ENCODE data around the gene EFNA5. TPM values are rescaled to one million over a fixed set of nuclear protein-coding genes. Genes with fewer than 3 reads are reported as not detected.

Gene EFNA5
- polyA plus RNA-seq, 3 donors: 0.01 TPM; not detected in 2

DNA sequence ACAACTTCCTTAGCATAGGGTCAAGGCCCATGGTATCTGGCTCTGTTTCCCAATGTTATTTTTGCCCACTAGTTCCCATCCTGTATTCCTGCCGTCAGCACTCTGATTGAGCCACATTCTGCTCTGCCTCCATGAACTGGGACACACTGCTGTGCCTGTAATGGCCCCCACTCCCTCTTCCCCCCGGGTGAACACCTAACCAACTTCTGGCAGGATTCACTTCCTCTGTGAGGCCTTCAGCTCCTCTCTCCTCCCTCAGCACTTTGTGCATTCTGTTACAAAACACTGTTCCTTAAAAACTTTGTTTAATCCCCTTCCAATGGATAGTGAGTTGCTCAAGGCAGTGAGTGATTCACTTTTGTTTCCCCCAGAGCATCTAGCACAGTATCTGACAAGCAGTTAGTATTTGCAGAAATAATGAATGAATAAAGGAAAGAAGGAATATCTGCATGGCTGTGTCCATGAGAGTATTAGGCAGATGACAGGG is 183.6 kb downstream of the EFNA5 start:
- Histone ChIP-seq H3K27ac (ENCODE audit: low read depth in 1 of 2, low read length in 2 of 2) (peak overlapping the region in 1 of 2 donors; percentile 64), H3K9me3 (replicated peaks in 1 of 2; ENCODE audit: control insufficient read depth in 1 of 2, insufficient read depth in 1 of 2, low read length in 2 of 2) (no peaks in the 10 kb centered on the region), H3K79me2 (ENCODE audit: insufficient read depth, low read length) (no peaks in the 10 kb centered on the region), H3K36me3 (replicated peaks in 1 of 2; ENCODE audit: control insufficient read depth in 1 of 2, insufficient read depth in 2 of 2, low read length in 2 of 2) (no peaks in the 10 kb centered on the region), H4K20me1 (ENCODE audit: insufficient read depth, low read length) (no peaks in the 10 kb centered on the region), H3K4me2 (replicated peaks; ENCODE audit: extremely low read depth, low read length, poor library complexity, severe bottlenecking) (peak overlapping the region; percentile 15), H3K4me1 (ENCODE audit: control insufficient read depth in 1 of 2, insufficient read depth in 2 of 2, low read length in 2 of 2) (peaks cover 13 to 19% of the 10 kb centered on the region in 2 donors), H2AFZ (ENCODE audit: insufficient read depth, low read depth, low read length, poor library complexity, severe bottlenecking) (no peak overlapping the region), H3K9ac (ENCODE audit: insufficient read depth, low read length, poor library complexity, severe bottlenecking) (no peak overlapping the region), H3K27me3 (ENCODE audit: control insufficient read depth in 2 of 2, insufficient read depth in 2 of 2, low read length in 2 of 2) (no peaks in the 10 kb centered on the region), H3K4me3 (replicated peaks in 1 of 3; ENCODE audit: low read depth in 2 of 3, low read length in 3 of 3) (no peak overlapping the region)
- no peaks in the 10 kb centered on the region for H3K36me3 Mint-ChIP-seq
- peak overlapping the region in 1 of 2 donors; percentile 3 for H3K4me3 Mint-ChIP-seq
- TF ChIP-seq, protein P1, sequence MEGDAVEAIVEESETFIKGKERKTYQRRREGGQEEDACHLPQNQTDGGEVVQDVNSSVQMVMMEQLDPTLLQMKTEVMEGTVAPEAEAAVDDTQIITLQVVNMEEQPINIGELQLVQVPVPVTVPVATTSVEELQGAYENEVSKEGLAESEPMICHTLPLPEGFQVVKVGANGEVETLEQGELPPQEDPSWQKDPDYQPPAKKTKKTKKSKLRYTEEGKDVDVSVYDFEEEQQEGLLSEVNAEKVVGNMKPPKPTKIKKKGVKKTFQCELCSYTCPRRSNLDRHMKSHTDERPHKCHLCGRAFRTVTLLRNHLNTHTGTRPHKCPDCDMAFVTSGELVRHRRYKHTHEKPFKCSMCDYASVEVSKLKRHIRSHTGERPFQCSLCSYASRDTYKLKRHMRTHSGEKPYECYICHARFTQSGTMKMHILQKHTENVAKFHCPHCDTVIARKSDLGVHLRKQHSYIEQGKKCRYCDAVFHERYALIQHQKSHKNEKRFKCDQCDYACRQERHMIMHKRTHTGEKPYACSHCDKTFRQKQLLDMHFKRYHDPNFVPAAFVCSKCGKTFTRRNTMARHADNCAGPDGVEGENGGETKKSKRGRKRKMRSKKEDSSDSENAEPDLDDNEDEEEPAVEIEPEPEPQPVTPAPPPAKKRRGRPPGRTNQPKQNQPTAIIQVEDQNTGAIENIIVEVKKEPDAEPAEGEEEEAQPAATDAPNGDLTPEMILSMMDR (IDR thresholded peaks at IDR 0.05): no peak
- H3K4me1 Mint-ChIP-seq: peaks cover 14% of the 10 kb centered on the region
- no peaks in the 10 kb centered on the region for H3K27me3 Mint-ChIP-seq (ENCODE audit: low read depth in 3 of 3)
- H3K27ac Mint-ChIP-seq: peak overlapping the region; percentile 26 to 93 (median 86)
- DNase-seq: peak; percentile 43 to 70 (median 52)
- intact Hi-C loops (cut with micrococcal nuclease): no loop called here
- WGBS (ENCODE audit: insufficient coverage): 38% methylated on average over 2 of the region's 2 CpGs
- peaks cover 0 to 2% (median 0%) of the 10 kb centered on the region in 7 donors for H3K9me3 Mint-ChIP-seq

DNA sequence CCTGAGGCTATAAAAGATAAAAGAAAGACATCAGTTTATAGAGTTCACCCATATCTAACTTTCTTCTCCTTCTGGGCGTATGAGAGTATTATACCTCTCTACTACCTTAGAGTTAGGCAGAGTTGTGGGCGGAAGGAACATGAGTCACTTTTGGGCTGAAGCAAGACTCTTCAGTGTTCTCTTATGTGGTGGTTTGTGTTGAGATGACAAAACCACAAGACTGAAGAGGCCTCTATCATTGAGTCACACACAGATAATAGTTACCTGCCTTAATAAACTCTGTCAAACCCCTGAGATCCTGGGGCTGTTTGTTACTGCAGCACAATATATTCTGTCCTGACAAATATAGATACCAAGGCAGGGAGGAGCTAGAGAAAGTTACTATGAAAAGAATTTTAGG is 184.2 kb downstream of the EFNA5 start:
- no peak overlapping the region for H3K4me3 Mint-ChIP-seq

More for the DNA sequence above, 184.2 kb downstream of the EFNA5 start:
- Histone ChIP-seq H3K27ac (ENCODE audit: low read depth in 1 of 2, low read length in 2 of 2) (peak overlapping the region in 1 of 2 donors; percentile 64), H3K36me3 (replicated peaks in 1 of 2; ENCODE audit: control insufficient read depth in 1 of 2, insufficient read depth in 2 of 2, low read length in 2 of 2) (no peaks in the 10 kb centered on the region), H3K27me3 (ENCODE audit: control insufficient read depth in 2 of 2, insufficient read depth in 2 of 2, low read length in 2 of 2) (no peaks in the 10 kb centered on the region), H3K79me2 (ENCODE audit: insufficient read depth, low read length) (no peaks in the 10 kb centered on the region), H4K20me1 (ENCODE audit: insufficient read depth, low read length) (no peaks in the 10 kb centered on the region), H3K9me3 (replicated peaks in 1 of 2; ENCODE audit: control insufficient read depth in 1 of 2, insufficient read depth in 1 of 2, low read length in 2 of 2) (no peaks in the 10 kb centered on the region), H3K4me3 (replicated peaks in 1 of 3; ENCODE audit: low read depth in 2 of 3, low read length in 3 of 3) (no peak overlapping the region), H3K4me1 (ENCODE audit: control insufficient read depth in 1 of 2, insufficient read depth in 2 of 2, low read length in 2 of 2) (peaks cover 13 to 19% of the 10 kb centered on the region in 2 donors), H3K9ac (ENCODE audit: insufficient read depth, low read length, poor library complexity, severe bottlenecking) (no peak overlapping the region), H2AFZ (ENCODE audit: insufficient read depth, low read depth, low read length, poor library complexity, severe bottlenecking) (no peak overlapping the region), H3K4me2 (replicated peaks; ENCODE audit: extremely low read depth, low read length, poor library complexity, severe bottlenecking) (peak overlapping the region; percentile 15)
- TF ChIP-seq, protein P1 (IDR thresholded peaks at IDR 0.05): no peak
- Mint-ChIP-seq H3K36me3 (no peaks in the 10 kb centered on the region), H3K4me1 (peaks cover 14% of the 10 kb centered on the region), H3K9me3 (peaks cover 0 to 4% (median 0%) of the 10 kb centered on the region in 7 donors), H3K27ac (peak overlapping the region in 4 of 7 donors; percentile 70 to 93 (median 90)), H3K27me3 (ENCODE audit: low read depth in 3 of 3) (no peaks in the 10 kb centered on the region)
- intact Hi-C loops (cut with micrococcal nuclease): no loop called here
- peak; percentile 59 to 79 (median 66) for DNase-seq
- WGBS (ENCODE audit: insufficient coverage): no CpG with 5 or more reads among the region's 2 CpGs

Data from CD14-positive monocyte (primary cell).